A549 (cell line): Measurements from ENCODE around the gene NDUFA11.

ENCODE experiments used
- BHLHE40 ChIP-seq: IDR thresholded peaks from 2 replicates; pipeline ENCODE4 v1.6.1; 2012; ENCODE audit warnings: low read depth, low read length, inconsistent platforms
- CBX2 ChIP-seq: fragments of 200-600 bp; sonication (generic); IDR thresholded peaks from 2 replicates; pipeline ENCODE4 v1.6.1; 2016; ENCODE audit warnings: low read depth, mild to moderate bottlenecking, borderline replicate concordance
- CHD4 ChIP-seq: fragments of 200-600 bp; sonication (generic); IDR thresholded peaks from 2 replicates; pipeline ENCODE4 v1.6.1; 2016; ENCODE audit warnings: antibody characterized with exemption, mild to moderate bottlenecking, borderline replicate concordance
- EP300 ChIP-seq, 2 experiments: fragments of >200 bp; sonication (Bioruptor Twin); formaldehyde crosslinking; IDR thresholded peaks; 2 replicates in 1 of 2; 3 replicates in 1 of 2; pipeline ENCODE4 v1.6.1; 2016 to 2017
- POLR2A ChIP-seq: IDR thresholded peaks from 2 replicates; pipeline ENCODE4 v1.6.1; 2012; ENCODE audit warnings: mild to moderate bottlenecking, low read length
- POLR2AphosphoS2 ChIP-seq: conservative IDR thresholded peaks from 2 replicates; pipeline ENCODE4 v1.6.1; 2012; ENCODE audit warnings: low read length, improper control_type of control experiment, inconsistent platforms
- RAD21 ChIP-seq, 2 experiments: fragments of >200 bp in 1 of 2; sonication (Bioruptor Twin) in 1 of 2; formaldehyde crosslinking in 1 of 2; IDR thresholded peaks in 1 of 2; conservative IDR thresholded peaks in 1 of 2; 2 replicates in 1 of 2; 3 replicates in 1 of 2; pipeline ENCODE4 v1.6.1; 2012 to 2018; ENCODE audit warnings: inconsistent platforms in 1 of 2
- SMC3 ChIP-seq: fragments of >200 bp; sonication (Bioruptor Twin); formaldehyde crosslinking; IDR thresholded peaks from 3 replicates; pipeline ENCODE4 v1.6.1; 2018; ENCODE audit warnings: inconsistent platforms
- SREBF2 ChIP-seq: fragments of 450-650 bp; IDR thresholded peaks from 2 replicates; pipeline ENCODE4 v1.6.1; 2014; ENCODE audit warnings: mild to moderate bottlenecking, moderate library complexity
- TF ChIP-seq, protein P1 (sequence below): IDR thresholded peaks from 2 replicates; pipeline ENCODE4 v1.6.1; 2012
- TF ChIP-seq, protein P2 (sequence below): fragments of >200 bp; sonication (Bioruptor Twin); formaldehyde crosslinking; IDR thresholded peaks from 3 replicates; pipeline ENCODE4 v1.5.1; 2016
- TF ChIP-seq, protein P3 (sequence below): IDR thresholded peaks from 2 replicates; pipeline ENCODE4 v1.6.1; 2012
- TF ChIP-seq, protein P4 (sequence below): fragments of >200 bp; sonication (Bioruptor Twin); formaldehyde crosslinking; IDR thresholded peaks from 3 replicates; pipeline ENCODE4 v1.6.1; 2016

DNA sequence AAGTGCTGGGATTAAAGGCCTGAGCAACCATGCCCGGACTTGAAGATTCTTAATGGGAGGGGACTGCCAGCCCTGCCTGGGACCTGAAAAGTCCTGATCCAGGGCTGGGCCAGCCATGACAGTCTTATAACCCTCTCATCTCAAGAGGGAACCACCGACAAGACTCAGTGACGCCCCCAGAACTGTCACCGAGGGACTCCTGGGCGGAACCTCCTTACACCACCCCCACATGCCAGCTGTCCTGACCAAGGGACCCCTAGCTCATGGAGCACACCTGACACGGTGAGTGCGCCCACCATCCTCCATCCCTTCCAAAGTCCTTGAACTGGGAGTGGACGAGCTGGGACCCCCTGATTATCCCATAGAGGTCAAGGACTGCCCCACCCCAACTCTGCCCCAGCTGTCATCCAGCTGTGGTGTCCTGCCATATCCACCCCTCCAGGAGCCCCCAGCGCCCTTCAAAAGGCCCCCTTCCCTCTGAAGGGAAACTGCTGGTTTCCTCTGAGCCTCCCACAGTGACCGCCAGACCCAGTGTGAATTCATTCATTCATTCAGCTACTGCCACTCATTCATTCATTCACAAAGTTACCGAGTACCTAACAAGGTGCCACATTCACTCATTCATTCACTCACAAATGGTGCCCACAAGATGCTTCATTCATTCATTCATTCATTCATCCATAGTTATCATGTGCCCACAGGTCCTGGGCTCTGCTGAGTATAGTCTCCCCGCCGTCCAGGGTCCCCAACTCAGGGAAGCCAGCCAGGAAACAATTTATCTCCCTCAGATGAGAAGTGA, 3.7 kb downstream of the NDUFA11 start:
- TF ChIP-seq, protein P1, sequence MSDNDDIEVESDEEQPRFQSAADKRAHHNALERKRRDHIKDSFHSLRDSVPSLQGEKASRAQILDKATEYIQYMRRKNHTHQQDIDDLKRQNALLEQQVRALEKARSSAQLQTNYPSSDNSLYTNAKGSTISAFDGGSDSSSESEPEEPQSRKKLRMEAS = no peak
- TF ChIP-seq, protein P2, sequence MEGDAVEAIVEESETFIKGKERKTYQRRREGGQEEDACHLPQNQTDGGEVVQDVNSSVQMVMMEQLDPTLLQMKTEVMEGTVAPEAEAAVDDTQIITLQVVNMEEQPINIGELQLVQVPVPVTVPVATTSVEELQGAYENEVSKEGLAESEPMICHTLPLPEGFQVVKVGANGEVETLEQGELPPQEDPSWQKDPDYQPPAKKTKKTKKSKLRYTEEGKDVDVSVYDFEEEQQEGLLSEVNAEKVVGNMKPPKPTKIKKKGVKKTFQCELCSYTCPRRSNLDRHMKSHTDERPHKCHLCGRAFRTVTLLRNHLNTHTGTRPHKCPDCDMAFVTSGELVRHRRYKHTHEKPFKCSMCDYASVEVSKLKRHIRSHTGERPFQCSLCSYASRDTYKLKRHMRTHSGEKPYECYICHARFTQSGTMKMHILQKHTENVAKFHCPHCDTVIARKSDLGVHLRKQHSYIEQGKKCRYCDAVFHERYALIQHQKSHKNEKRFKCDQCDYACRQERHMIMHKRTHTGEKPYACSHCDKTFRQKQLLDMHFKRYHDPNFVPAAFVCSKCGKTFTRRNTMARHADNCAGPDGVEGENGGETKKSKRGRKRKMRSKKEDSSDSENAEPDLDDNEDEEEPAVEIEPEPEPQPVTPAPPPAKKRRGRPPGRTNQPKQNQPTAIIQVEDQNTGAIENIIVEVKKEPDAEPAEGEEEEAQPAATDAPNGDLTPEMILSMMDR = no peak
- TF ChIP-seq CHD4 = no peak
- TF ChIP-seq, protein P3, sequence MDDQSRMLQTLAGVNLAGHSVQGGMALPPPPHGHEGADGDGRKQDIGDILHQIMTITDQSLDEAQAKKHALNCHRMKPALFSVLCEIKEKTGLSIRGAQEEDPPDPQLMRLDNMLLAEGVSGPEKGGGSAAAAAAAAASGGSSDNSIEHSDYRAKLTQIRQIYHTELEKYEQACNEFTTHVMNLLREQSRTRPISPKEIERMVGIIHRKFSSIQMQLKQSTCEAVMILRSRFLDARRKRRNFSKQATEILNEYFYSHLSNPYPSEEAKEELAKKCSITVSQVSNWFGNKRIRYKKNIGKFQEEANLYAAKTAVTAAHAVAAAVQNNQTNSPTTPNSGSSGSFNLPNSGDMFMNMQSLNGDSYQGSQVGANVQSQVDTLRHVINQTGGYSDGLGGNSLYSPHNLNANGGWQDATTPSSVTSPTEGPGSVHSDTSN = no peak
- TF ChIP-seq EP300 (IDR thresholded peaks at IDR 0.05) = no peak
- no peak for TF ChIP-seq BHLHE40
- no peak for TF ChIP-seq SREBF2
- TF ChIP-seq CBX2 = no peak
- TF ChIP-seq SMC3 = no peak
- TF ChIP-seq POLR2AphosphoS2 = no peak
- no peak for TF ChIP-seq POLR2A
- TF ChIP-seq RAD21 (conservative IDR thresholded peaks at IDR 0.05 in 1 of 2, IDR thresholded peaks at IDR 0.05 in 1 of 2) = no peak
- TF ChIP-seq, protein P4, sequence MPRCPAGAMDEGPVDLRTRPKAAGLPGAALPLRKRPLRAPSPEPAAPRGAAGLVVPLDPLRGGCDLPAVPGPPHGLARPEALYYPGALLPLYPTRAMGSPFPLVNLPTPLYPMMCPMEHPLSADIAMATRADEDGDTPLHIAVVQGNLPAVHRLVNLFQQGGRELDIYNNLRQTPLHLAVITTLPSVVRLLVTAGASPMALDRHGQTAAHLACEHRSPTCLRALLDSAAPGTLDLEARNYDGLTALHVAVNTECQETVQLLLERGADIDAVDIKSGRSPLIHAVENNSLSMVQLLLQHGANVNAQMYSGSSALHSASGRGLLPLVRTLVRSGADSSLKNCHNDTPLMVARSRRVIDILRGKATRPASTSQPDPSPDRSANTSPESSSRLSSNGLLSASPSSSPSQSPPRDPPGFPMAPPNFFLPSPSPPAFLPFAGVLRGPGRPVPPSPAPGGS = no peak
